Activated T-helper 9 cell treated with anti-CD3 and anti-CD28 coated beads, Interleukin-2, amount 50 U/mL, for 16 hours (primary cell): ENCODE measurements around the gene EGR2.

ENCODE experiments used
- DNase-seq: peaks from one replicate; pipeline ENCODE4 v3.0.0-alpha.2; 2020; ENCODE audit warnings: low read depth

Gene EGR2

GRCh38 chr10:62816331-62817120 is at the start of gene EGR2:
Gene EGR2, minus strand, starts transcription at chr10:62816366. Its CDS starts 337 bp downstream, at chr10:62816029.
- DNase-seq = peak; percentile 92

DNA sequence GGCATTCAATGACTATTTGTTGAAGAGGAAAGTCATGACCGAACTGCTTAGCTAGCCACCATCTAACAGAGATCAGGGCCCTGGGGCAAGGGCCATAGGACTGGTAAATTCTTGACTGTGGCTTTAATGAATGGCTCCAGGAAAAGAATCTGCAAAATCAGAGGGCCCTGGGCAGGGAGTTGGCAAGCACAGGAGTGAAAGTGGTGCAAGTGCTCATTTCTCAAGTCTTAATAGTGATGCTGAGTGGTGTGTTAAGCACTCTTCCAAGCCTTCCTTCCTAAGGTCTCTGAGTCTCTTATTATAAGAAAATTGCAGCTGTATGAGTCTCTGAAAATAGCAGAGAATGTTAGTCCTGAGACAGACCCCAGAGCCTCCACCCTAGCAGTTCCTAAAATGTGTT is 46.3 kb upstream of the EGR2 start:
- no peak for DNase-seq

GRCh38 chr10:62861507-62861906 is 45.3 kb upstream of the EGR2 start:
- DNase-seq = no peak

GRCh38 chr10:62860946-62861345 is 44.8 kb upstream of the EGR2 start:
- no peak for DNase-seq

DNA sequence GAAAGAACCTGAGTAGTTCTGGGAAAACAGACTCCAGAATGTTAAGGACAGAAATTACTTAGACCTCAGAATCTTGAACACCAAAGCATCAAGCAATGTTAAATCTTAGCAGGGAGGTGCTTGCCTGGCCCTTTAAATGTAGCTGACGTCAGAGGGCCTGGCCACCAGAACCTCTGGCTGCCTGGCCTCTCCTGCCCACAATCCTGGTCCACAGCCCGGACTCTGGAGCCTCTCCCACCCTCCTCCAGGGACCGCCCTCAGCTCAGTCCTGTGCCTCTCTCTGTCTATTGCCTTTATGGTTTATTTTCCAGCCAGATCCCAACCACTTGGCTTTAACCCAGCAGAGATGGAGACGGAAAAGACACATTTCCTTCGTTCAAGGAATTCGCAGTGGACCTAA is 42.2 kb upstream of the EGR2 start:
- DNase-seq = no peak

- DNase-seq = no peak
Measured at GRCh38 chr10:62856021-62856420, 39.9 kb upstream of the EGR2 start.

- DNase-seq = no peak
Measured at GRCh38 chr10:62853710-62854109, 37.5 kb upstream of the EGR2 start.

- no peak for DNase-seq
Measured at GRCh38 chr10:62852961-62853702, 37.0 kb upstream of the EGR2 start.

DNA sequence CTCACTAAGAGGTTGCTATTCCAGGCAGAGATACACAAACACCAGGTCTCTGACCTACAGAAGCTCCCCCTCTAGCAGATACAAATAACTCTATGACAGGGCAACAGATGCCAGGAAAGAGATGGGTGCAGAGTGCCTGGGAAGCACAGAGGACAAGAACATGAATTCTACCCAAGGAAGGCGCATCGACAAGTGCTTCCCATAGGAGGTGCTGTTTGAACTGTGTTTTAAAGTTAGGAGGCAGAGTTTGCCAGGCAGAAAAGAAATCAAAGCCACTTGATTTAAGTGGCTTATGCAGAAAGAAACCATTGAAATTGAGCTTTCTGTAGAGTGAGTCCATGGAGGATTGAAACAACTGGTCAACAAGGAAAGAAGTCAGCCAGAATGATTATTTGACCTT is 35.3 kb upstream of the EGR2 start:
- no peak for DNase-seq

DNA sequence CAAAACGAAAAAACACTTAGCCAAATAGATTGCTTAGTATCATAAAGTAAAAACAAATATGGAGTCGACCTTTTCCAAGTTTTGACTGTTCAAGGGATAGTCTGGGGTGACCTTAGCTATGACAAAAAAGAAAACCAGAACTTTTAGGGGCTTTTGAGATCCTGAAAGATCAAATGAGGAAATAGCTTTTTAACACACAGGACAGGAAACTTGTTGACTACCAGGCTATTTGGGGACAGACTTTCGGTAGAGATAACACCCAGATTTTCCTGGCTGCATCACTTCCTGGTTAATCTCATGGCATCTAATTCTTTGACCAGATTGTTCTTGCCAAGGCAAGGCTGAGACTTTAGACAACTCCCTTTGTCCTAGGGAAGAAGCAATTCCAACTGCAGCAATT is 34.5 kb upstream of the EGR2 start:
- no peak for DNase-seq

DNA sequence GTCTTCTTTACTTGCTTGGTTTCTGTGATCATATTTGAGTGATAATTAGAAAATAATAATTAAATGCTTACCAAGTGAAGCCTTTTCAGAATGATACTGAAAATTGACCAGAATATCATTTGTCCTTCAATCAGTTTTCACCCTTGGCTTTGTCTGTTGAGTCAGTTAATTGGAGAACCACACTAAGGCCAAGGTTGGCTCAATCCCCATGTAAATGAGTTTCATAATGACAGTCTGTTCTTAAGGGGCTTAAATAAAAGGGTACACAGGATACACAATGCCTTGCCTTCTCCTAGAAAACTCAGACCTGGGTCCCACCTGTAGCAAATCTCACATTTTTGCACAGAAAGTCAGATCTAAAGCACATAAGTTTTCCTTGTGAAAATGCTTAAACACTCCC is 31.3 kb upstream of the EGR2 start:
- DNase-seq = no peak

- DNase-seq = no peak
Measured at GRCh38 chr10:62844280-62845011, 28.3 kb upstream of the EGR2 start.

- DNase-seq = no peak
Measured at GRCh38 chr10:62843600-62843999, 27.4 kb upstream of the EGR2 start.

GRCh38 chr10:62842983-62843382 is 26.8 kb upstream of the EGR2 start:
- no peak for DNase-seq

- DNase-seq = no peak
Measured at GRCh38 chr10:62839590-62839989, 23.4 kb upstream of the EGR2 start.

GRCh38 chr10:62831346-62831745 is 15.2 kb upstream of the EGR2 start:
- DNase-seq = no peak

DNA sequence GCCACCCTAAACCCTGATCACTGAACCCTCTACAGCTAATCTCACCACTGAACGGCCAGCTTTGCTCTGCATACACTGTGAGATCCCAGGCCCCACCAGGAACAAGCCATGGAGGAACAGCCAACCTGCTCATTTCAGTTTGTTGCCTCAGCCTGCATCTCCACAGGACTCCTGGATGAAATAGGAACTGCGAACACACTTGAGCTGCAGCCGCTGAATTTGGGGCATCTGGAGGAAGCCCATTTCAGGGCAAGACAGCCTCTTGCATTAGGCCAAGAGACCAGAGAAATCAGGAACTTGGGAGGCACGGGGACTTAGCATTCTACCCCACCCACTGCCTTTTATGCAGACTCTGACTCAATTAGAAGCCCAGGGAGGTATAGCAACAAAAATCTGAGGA is 14.5 kb upstream of the EGR2 start:
- no peak for DNase-seq

- DNase-seq = no peak
Measured at GRCh38 chr10:62829622-62830021, 13.5 kb upstream of the EGR2 start.

DNA sequence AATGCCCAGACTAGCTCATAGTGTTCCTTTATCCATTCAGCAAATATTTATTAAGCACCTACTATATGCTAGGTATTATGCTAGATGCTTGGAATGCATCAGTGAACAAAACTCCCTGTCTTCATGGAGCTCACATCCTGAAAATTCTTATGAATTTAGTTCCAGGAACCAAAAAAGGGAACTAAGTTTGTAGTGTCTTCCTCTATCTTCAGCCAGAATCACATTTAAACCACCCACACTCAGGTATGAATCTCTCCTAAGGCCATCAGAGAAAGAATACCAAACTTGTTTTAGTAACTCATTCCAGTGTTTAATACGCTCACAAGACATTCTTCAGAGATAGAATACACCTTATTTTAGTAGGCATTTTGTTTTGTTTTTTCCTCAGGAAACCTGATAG is 10.1 kb upstream of the EGR2 start:
- no peak for DNase-seq

GRCh38 chr10:62820586-62820985 is 4.4 kb upstream of the EGR2 start:
- DNase-seq = no peak

DNA sequence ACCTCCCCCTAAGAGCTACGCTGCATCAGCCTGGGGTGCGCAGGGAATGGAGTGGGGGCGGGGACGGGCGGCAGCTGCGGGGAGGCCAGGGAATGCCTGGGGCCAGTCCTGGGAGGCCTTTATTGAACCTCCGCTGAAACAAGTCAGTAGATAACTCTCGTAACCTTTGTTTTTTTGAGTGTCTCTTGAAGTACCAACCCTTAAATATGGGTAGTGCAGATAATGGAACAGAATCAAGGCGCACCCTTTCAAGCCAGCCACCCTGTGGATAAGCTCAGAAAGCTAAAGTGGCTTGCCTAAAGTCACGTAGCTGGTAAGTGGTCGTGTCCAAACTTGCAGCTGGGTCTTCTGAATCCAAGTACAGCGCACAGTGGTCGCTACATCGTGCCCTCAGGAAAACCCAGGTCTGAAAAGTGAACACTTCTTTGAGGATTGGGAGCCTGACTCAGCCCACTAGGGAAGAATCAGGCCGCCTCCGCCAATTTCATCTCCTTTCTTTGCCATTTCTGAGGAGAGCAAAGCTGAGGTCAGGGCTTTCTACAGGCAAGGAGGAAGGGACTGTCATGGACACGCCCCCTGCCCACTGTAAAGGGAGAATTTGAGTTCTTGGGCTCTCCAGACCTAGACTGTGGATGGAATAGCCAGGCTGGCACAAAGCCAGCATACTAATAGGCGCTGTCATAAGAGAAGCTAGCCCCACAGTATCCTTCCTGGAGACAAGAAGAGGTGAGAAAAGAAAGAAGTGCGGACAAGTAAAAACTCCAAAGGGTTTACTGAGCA is 3.2 kb upstream of the EGR2 start:
- no peak for DNase-seq

DNA sequence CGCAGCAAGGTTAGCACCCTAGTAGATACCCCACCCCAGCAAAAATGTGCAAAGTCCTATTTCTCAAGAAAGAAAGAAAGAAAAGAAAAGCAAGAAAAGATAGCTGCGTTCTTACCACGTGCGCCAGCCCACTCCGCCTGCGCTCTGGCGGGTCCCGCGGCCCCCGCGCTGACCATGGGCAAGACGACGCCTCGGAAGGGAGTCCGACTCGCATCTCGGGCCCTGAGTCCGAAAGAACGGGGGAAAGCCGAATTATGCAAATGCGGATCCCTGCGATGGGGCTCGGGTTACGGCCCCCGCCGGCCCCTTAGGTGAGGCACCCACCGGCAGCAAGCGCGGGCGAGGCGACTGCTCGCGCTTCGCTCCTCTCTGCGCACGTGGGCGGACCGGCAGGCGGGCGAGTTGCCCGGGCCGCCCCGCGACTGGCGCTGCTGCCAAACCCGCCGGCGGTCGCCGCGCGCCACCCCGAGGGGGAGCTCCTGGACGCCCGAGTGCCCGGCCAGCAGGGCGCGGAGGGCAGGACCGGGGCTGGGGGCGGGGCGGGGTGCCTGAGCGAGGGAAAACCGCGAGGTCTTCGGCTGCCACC is 2.4 kb upstream of the EGR2 start:
- DNase-seq = peak; percentile 53
